GM23248 (cell line): ENCODE measurements around the gene RPL5. TPM values are rescaled to one million over a fixed set of nuclear protein-coding genes. Genes with fewer than 3 reads are reported as not detected.

ENCODE experiments used
- DNase-seq: peaks from one replicate; pipeline ENCODE4 v3.0.0-alpha.2; 2015
- H2AFZ ChIP-seq: fragments of 200-600 bp; sonication (generic); 2 replicates; pipeline ENCODE4 v1.6.1; 2016; ENCODE audit warnings: antibody characterized with exemption
- H3F3A ChIP-seq: fragments of 200-600 bp; sonication (generic); 2 replicates; pipeline ENCODE4 v1.6.1; 2016; ENCODE audit warnings: mild to moderate bottlenecking, antibody characterized with exemption, mixed run types; ENCODE audit not compliant: insufficient read depth
- H3K27ac ChIP-seq: fragments of 200-600 bp; sonication (generic); 2 replicates; pipeline ENCODE4 v1.5.1; 2016; ENCODE audit warnings: mild to moderate bottlenecking
- H3K27me3 ChIP-seq: fragments of 200-600 bp; sonication (generic); replicated peaks from 2 replicates; pipeline ENCODE4 v1.6.1; 2016; ENCODE audit warnings: mild to moderate bottlenecking; ENCODE audit not compliant: insufficient read depth
- H3K36me3 ChIP-seq: fragments of 200-600 bp; sonication (generic); 2 replicates; pipeline ENCODE4 v1.6.1; 2016; ENCODE audit warnings: low read depth, mild to moderate bottlenecking
- H3K4me1 ChIP-seq: fragments of 200-600 bp; sonication (generic); 2 replicates; pipeline ENCODE4 v1.6.1; 2016; ENCODE audit warnings: mild to moderate bottlenecking; ENCODE audit not compliant: insufficient read depth
- H3K4me2 ChIP-seq: fragments of 200-600 bp; sonication (generic); one replicate; pipeline ENCODE4 v1.6.1; 2016; ENCODE audit warnings: mild to moderate bottlenecking; ENCODE audit not compliant: unreplicated experiment
- H3K4me3 ChIP-seq: fragments of 200-600 bp; sonication (generic); 2 replicates; pipeline ENCODE4 v1.5.1; 2016; ENCODE audit warnings: mild to moderate bottlenecking
- H3K79me2 ChIP-seq: fragments of 200-600 bp; sonication (generic); 2 replicates; pipeline ENCODE4 v1.6.1; 2016; ENCODE audit warnings: mild to moderate bottlenecking; ENCODE audit not compliant: insufficient read depth
- H3K9ac ChIP-seq: fragments of 200-600 bp; sonication (generic); 2 replicates; pipeline ENCODE4 v1.6.1; 2016; ENCODE audit warnings: mild to moderate bottlenecking
- H3K9me2 ChIP-seq: fragments of 200-600 bp; sonication (generic); 2 replicates; pipeline ENCODE4 v1.6.1; 2016; ENCODE audit warnings: mixed run types, mild to moderate bottlenecking, moderate library complexity; ENCODE audit not compliant: insufficient read depth
- H3K9me3 ChIP-seq: fragments of 200-600 bp; sonication (generic); one replicate; pipeline ENCODE4 v1.6.1; 2017; ENCODE audit warnings: low read depth
- H4K20me1 ChIP-seq: fragments of 200-600 bp; sonication (generic); 2 replicates; pipeline ENCODE4 v1.6.0; 2016; ENCODE audit not compliant: insufficient read depth
- EZH2 ChIP-seq: fragments of 200-600 bp; sonication (generic); IDR thresholded peaks from 2 replicates; pipeline ENCODE4 v1.6.1; 2018; ENCODE audit warnings: antibody characterized with exemption, mild to moderate bottlenecking; ENCODE audit not compliant: insufficient read depth, poor library complexity, severe bottlenecking
- EZH2phosphoT487 ChIP-seq: fragments of 200-600 bp; sonication (generic); IDR thresholded peaks from 2 replicates; pipeline ENCODE4 v1.6.1; 2018; ENCODE audit warnings: antibody characterized with exemption, moderate library complexity, mild to moderate bottlenecking, low read depth; ENCODE audit not compliant: insufficient read depth
- WGBS, 2 experiments: methylation state at CpG; one replicate each; pipeline ENCODE4 v1.1.6; 2015 to 2017; ENCODE audit warnings: low lambda C conversion rate in 2 of 2, low coverage in 1 of 2; ENCODE audit errors: missing lambda C conversion rate in 2 of 2; 5-methylcytosine and 5-hydroxymethylcytosine counted together
- in situ Hi-C: fragments of 300-500 bp; cut with MboI; formaldehyde crosslinking; loops from 2 replicates; pipeline ENCODE4 v1.15.0; 2020
- polyA plus RNA-seq: library from polyadenylated mRNA; unstranded; fragments of >200 nt; fragmentation: Nextera tagmentation; extraction: Ambion mirVana; gene quantifications from 2 replicates; pipeline ENCODE4 v1.2.1, GENCODE V29; 2016
- total RNA-seq: library from RNA; depleted of rRNA; stranded (reverse); fragments of >200 nt; shearing (Covaris generic); gene quantifications from 2 replicates; pipeline ENCODE4 v1.2.3, GENCODE V29; 2014

RPL5 gene
- total and polyA plus RNA-seq, 2 experiments from 2014 or later = 750 to 1,075 TPM

DNA sequence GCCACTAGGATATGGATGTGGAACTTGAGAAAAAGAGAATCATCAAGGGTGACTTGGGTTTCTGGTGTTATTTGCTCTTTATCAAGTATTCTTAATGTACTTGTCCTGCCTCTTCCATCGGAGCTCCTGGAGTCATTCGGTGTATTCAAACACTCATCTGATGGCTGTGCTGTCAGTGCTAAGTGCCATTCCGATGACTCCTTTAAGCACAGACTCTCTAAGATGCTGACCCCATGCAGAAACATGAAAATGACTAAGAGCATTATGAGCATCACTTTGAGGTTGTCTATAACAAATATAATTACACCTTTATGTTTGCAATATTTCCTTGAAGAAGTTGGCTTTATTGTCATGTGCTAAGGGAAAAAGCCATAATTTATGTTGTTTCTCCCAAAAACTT, 11.3 kb upstream of the RPL5 start:
- H3F3A ChIP-seq = peaks cover 9% of the 10 kb centered on the region; the same call in 1 of the 2 replicates
- H4K20me1 ChIP-seq = no peaks in the 10 kb centered on the region
- DNase-seq = peak; percentile 38
- no peaks in the 10 kb centered on the region for H3K9me3 ChIP-seq
- H3K4me2 ChIP-seq = no peak overlapping the region
- no peak overlapping the region for H3K27ac ChIP-seq
- H3K27me3 ChIP-seq = no peaks in the 10 kb centered on the region
- H3K4me1 ChIP-seq = peaks cover 10% of the 10 kb centered on the region; the same call in 1 of the 2 replicates
- in situ Hi-C loops = no loop called here
- H3K36me3 ChIP-seq = no peaks in the 10 kb centered on the region
- no peak overlapping the region for H2AFZ ChIP-seq
- WGBS, 2 experiments = 91 to 98% methylated on average over 3 of the region's 3 CpGs
- H3K4me3 ChIP-seq = no peak overlapping the region
- H3K9me2 ChIP-seq = no peaks in the 10 kb centered on the region
- TF ChIP-seq EZH2phosphoT487 (no peak), EZH2 (no peak)
- H3K9ac ChIP-seq = no peak overlapping the region
- H3K79me2 ChIP-seq = no peaks in the 10 kb centered on the region

- H3K27me3 ChIP-seq = no peaks in the 10 kb centered on the region
- 91 to 94% methylated on average over 3 of the region's 3 CpGs for WGBS, 2 experiments
- no peaks in the 10 kb centered on the region for H3K79me2 ChIP-seq
- H2AFZ ChIP-seq = no peak overlapping the region
- no peaks in the 10 kb centered on the region for H4K20me1 ChIP-seq
- in situ Hi-C loops = no loop called here
- no peak overlapping the region for H3K4me3 ChIP-seq
- H3K36me3 ChIP-seq = no peaks in the 10 kb centered on the region
- no peak overlapping the region for H3K4me2 ChIP-seq
- DNase-seq = peak; percentile 39
- no peak overlapping the region for H3K27ac ChIP-seq
- TF ChIP-seq EZH2phosphoT487 (no peak), EZH2 (no peak)
- no peaks in the 10 kb centered on the region for H3K9me2 ChIP-seq
- peaks cover 9% of the 10 kb centered on the region; the same call in 1 of the 2 replicates for H3F3A ChIP-seq
- H3K9me3 ChIP-seq = no peaks in the 10 kb centered on the region
- peaks cover 10% of the 10 kb centered on the region; the same call in 1 of the 2 replicates for H3K4me1 ChIP-seq
- H3K9ac ChIP-seq = no peak overlapping the region
These were observed 9.0 kb upstream of the RPL5 start for GRCh38 chr1:92822879-92823278.

- Histone ChIP-seq H3K4me2 (no peak overlapping the region), H3K9me3 (no peaks in the 10 kb centered on the region), H3K27ac (no peak overlapping the region), H3K9ac (no peak overlapping the region), H3K4me1 (no peaks in the 10 kb centered on the region), H3K27me3 (no peaks in the 10 kb centered on the region), H2AFZ (no peak overlapping the region), H3K9me2 (no peaks in the 10 kb centered on the region), H4K20me1 (no peaks in the 10 kb centered on the region), H3F3A (no peaks in the 10 kb centered on the region), H3K79me2 (peaks cover under 1% of the 10 kb centered on the region; the same call in 1 of the 2 replicates), H3K4me3 (no peak overlapping the region), H3K36me3 (no peaks in the 10 kb centered on the region)
- peak; percentile 34 for DNase-seq
- WGBS, 2 experiments = 51 to 67% methylated on average over 4 to 6 of the region's 6 CpGs
- TF ChIP-seq EZH2phosphoT487 (no peak), EZH2 (no peak)
- in situ Hi-C loops = no loop called here
These were observed 5.0 kb upstream of the RPL5 start for GRCh38 chr1:92826792-92827191.

DNA sequence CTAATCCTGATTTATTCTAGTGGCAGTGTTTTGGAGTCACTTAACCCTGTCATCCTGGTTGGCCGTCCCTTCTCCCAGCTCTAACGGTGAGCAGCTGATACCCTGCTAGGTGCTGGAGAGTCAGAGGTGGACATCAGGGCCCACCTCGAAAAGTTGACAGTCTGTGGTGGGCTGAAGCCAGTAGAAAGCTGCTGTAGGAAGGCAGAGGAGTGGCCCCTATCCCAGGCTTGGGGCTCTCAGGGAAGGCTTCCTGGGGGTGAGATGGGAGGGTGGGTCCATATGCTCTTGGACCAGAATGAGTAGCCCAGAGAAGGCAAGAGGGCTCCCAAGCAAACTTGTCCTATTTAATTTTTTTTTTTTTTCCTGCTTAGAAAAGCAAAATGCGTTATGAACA, 475 bp upstream of the RPL5 start:
- in situ Hi-C loops = no loop called here
- 58 to 66% methylated on average over 4 of the region's 4 CpGs for WGBS, 2 experiments
- peak overlapping the region; percentile 39 for H3K4me2 ChIP-seq

More for the DNA sequence above, 475 bp upstream of the RPL5 start:
- DNase-seq = peak; percentile 9
- peak overlapping the region; percentile 95 for H3K4me3 ChIP-seq
- no peaks in the 10 kb centered on the region for H3K9me3 ChIP-seq
- peaks cover 34% of the 10 kb centered on the region for H3K36me3 ChIP-seq
- peaks cover 34% of the 10 kb centered on the region for H3F3A ChIP-seq
- H4K20me1 ChIP-seq = peaks cover 28% of the 10 kb centered on the region
- peaks cover 29% of the 10 kb centered on the region for H3K4me1 ChIP-seq
- no peak for TF ChIP-seq EZH2phosphoT487
- TF ChIP-seq EZH2 = no peak
- no peaks in the 10 kb centered on the region for H3K9me2 ChIP-seq
- no peak overlapping the region for H3K27ac ChIP-seq
- H3K79me2 ChIP-seq = peaks cover 46% of the 10 kb centered on the region
- H3K9ac ChIP-seq = peak overlapping the region; percentile 47
- no peaks in the 10 kb centered on the region for H3K27me3 ChIP-seq
- peak overlapping the region; percentile 88 for H2AFZ ChIP-seq
